Activated T-cell treated with anti-CD3 and anti-CD28 coated beads, Interleukin-2, amount 50 U/mL, for 72 hours (primary cell): ENCODE measurements around the gene NHS. TPM values are rescaled to one million over a fixed set of nuclear protein-coding genes. Genes with fewer than 3 reads are reported as not detected.
"Not testable (repeated sequence)": the region's sequence is repeated elsewhere in the genome, so short reads cannot be mapped to it uniquely, and the experiment has no call there.

Experiments used
- ATAC-seq, 2 donors: fragments of 150-1000 bp; cut with Tn5 transposase; replicated peaks in 1 of 2; 2 replicates each; pipeline ENCODE4 v1.10.0; 2021; ENCODE audit warnings: moderate library complexity in 2 of 2, mild to moderate bottlenecking in 1 of 2
- DNase-seq, 2 donors: peaks; one replicate each; pipeline ENCODE4 v3.0.0; 2021 to 2022; ENCODE audit warnings: mixed read lengths in 1 of 2
- H3K27ac Mint-ChIP-seq: one replicate; pipeline ENCODE4 v1.8.0; 2022; ENCODE audit warnings: mild to moderate bottlenecking, moderate library complexity, mixed read lengths
- H3K27me3 Mint-ChIP-seq: one replicate; pipeline ENCODE4 v1.8.0; 2022; ENCODE audit warnings: low read depth, mixed read lengths
- H3K36me3 Mint-ChIP-seq, 2 donors: one replicate each; pipeline ENCODE4 v1.8.0; 2022; ENCODE audit warnings: mixed read lengths in 2 of 2, mild to moderate bottlenecking in 1 of 2; ENCODE audit not compliant: insufficient read depth in 2 of 2
- H3K4me1 Mint-ChIP-seq: one replicate; pipeline ENCODE4 v1.8.0; 2022; ENCODE audit warnings: low read depth, mixed read lengths
- H3K4me3 Mint-ChIP-seq, 2 donors: one replicate each; pipeline ENCODE4 v1.8.0; 2022; ENCODE audit warnings: mild to moderate bottlenecking in 2 of 2, mixed read lengths in 2 of 2, moderate library complexity in 2 of 2
- H3K9me3 Mint-ChIP-seq, 2 donors: one replicate each; pipeline ENCODE4 v1.8.0; 2022; ENCODE audit warnings: mixed read lengths in 2 of 2
- total RNA-seq, 2 donors: library from RNA; stranded (reverse); gene quantifications; one replicate each; pipeline ENCODE4 v1.2.3, GENCODE V29; 2022

NHS gene
- total RNA-seq, 2 donors from 2014 or later = 6.6 to 11.4 TPM

GRCh38 chrX:17440258-17440657 is 65.3 kb downstream of the NHS start:
- Mint-ChIP-seq H3K4me1 (peaks cover 8% of the 10 kb centered on the region), H3K4me3 (no peak overlapping the region), H3K9me3 (no peaks in the 10 kb centered on the region), H3K36me3 (no peaks in the 10 kb centered on the region), H3K27ac (no peak overlapping the region), H3K27me3 (peaks cover 15% of the 10 kb centered on the region)
- ATAC-seq (no peak), DNase-seq (no peak)

DNA sequence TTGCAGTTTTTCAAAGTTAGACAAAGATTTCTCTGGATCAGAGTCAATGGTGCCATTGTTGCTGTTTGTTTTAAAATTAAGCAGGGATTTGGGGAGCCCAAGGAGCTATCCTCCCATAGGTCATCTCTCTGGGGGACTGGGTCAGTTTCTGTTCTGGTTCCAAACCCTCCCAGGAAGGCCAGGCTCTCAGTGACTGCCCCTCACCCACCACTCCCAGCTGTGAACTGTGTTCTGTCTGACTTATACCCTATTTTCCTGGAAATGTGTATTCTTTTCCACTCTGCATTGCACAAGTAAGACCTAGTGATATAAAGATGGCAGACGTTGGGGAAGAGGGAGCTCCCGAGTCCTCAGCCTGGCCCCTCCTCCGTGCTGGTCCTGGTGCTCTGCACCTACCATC is 65.8 kb downstream of the NHS start:
- Mint-ChIP-seq H3K36me3 (no peaks in the 10 kb centered on the region), H3K4me1 (peaks cover 8% of the 10 kb centered on the region)

GRCh38 chrX:17441965-17442364 is 67.0 kb downstream of the NHS start:
- ATAC-seq (peak; percentile 88 to 93), DNase-seq (peak in 1 of 2 donors; percentile 3)
- Mint-ChIP-seq H3K4me3 (no peak overlapping the region), H3K9me3 (no peaks in the 10 kb centered on the region), H3K27ac (no peak overlapping the region), H3K27me3 (peaks cover 14% of the 10 kb centered on the region), H3K36me3 (no peaks in the 10 kb centered on the region), H3K4me1 (peaks cover 8% of the 10 kb centered on the region)

More for the DNA sequence above, 65.8 kb downstream of the NHS start:
- Mint-ChIP-seq H3K9me3 (no peaks in the 10 kb centered on the region), H3K27ac (no peak overlapping the region), H3K27me3 (peaks cover 14% of the 10 kb centered on the region), H3K4me3 (no peak overlapping the region)
- no peak for ATAC-seq
- DNase-seq = no peak

DNA sequence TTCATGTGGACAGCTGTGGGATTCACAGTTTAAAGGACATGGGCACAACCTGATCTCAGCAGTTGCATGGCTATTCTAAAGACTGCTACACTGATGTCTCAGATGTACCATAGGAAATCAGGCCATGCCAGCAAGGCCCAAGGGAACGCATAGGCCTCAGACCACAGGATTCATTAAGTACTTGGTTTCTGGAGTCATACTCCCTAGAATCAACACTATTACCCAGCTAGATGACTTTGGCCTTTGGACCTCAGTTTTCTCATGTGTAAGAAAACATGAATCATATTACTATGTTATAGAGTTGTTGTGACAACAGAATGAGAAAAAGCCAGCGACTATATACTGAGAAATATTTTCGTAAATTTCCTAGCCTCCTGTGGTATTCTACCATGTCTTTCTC is 67.9 kb downstream of the NHS start:
- H3K4me1 Mint-ChIP-seq = peaks cover 8% of the 10 kb centered on the region
- peaks cover 9% of the 10 kb centered on the region for H3K27me3 Mint-ChIP-seq
- DNase-seq (no peak), ATAC-seq (no peak)
- no peaks in the 10 kb centered on the region for H3K9me3 Mint-ChIP-seq
- no peak overlapping the region for H3K27ac Mint-ChIP-seq
- no peak overlapping the region for H3K4me3 Mint-ChIP-seq
- no peaks in the 10 kb centered on the region for H3K36me3 Mint-ChIP-seq

DNA sequence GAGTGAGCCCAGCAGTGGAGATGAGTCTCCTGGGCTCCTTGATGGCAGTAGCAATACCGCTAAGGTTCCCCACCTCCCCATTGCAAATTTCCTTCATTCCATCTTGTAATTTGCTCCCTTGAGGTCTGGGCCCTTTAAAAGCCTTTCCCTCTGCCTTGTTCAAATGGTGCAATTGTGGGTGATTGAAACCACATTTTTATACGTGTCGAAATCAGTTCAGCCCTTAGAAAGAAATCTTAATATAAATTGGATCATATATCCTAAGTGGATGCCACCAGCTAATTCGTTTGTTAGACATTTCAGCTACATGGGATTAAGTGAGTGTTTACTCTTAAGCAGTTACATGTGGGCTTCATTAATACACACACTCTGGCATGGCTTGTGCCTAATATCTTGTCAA is 68.6 kb downstream of the NHS start:
- H3K27me3 Mint-ChIP-seq = peaks cover 9% of the 10 kb centered on the region
- DNase-seq = no peak
- no peak overlapping the region for H3K27ac Mint-ChIP-seq
- no peak for ATAC-seq
- H3K4me3 Mint-ChIP-seq = no peak overlapping the region
- no peaks in the 10 kb centered on the region for H3K36me3 Mint-ChIP-seq
- peaks cover 8% of the 10 kb centered on the region for H3K4me1 Mint-ChIP-seq
- no peaks in the 10 kb centered on the region for H3K9me3 Mint-ChIP-seq

DNA sequence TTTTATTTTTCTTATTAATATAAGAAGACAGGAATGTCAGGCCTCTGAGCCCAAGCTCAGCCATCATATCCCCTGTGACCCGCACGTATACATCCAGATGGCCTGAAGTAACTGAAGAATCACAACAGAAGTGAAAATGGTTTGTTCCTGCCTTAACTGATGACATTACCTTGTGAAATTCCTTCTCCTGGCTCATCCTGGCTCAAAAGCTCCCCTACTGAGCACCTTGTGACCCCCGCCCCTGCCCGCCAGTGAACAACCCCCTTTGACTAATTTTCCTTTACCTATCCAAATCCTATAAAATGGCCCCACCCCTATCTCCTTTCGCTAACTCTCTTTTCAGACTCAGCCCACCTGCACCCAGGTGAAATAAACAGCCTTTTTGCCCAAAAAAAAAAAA is 71.3 kb downstream of the NHS start:
- DNase-seq, H3K4me3 Mint-ChIP-seq, H3K9me3 Mint-ChIP-seq, H3K36me3 Mint-ChIP-seq, H3K4me1 Mint-ChIP-seq, H3K27ac Mint-ChIP-seq, ATAC-seq: not testable (repeated sequence)
- peaks cover 16% of the 10 kb centered on the region for H3K27me3 Mint-ChIP-seq

GRCh38 chrX:17448188-17448587 is 73.2 kb downstream of the NHS start:
- peaks cover 7% of the 10 kb centered on the region for H3K27me3 Mint-ChIP-seq
- H3K36me3 Mint-ChIP-seq = no peaks in the 10 kb centered on the region
- H3K4me3 Mint-ChIP-seq = no peak overlapping the region
- no peaks in the 10 kb centered on the region for H3K9me3 Mint-ChIP-seq
- DNase-seq (no peak), ATAC-seq (no peak)
- H3K4me1 Mint-ChIP-seq = no peaks in the 10 kb centered on the region
- no peak overlapping the region for H3K27ac Mint-ChIP-seq

GRCh38 chrX:17449866-17450265 is 74.9 kb downstream of the NHS start:
- no peaks in the 10 kb centered on the region for H3K9me3 Mint-ChIP-seq
- H3K36me3 Mint-ChIP-seq = no peaks in the 10 kb centered on the region
- ATAC-seq (no peak), DNase-seq (no peak)
- peaks cover 7% of the 10 kb centered on the region for H3K27me3 Mint-ChIP-seq
- H3K4me3 Mint-ChIP-seq = no peak overlapping the region
- H3K27ac Mint-ChIP-seq = no peak overlapping the region
- no peaks in the 10 kb centered on the region for H3K4me1 Mint-ChIP-seq

- H3K4me3 Mint-ChIP-seq = no peak overlapping the region
- ATAC-seq (no peak), DNase-seq (no peak)
- H3K9me3 Mint-ChIP-seq = peaks cover 0 to 4% of the 10 kb centered on the region in 2 donors
- H3K27ac Mint-ChIP-seq = no peak overlapping the region
- no peaks in the 10 kb centered on the region for H3K4me1 Mint-ChIP-seq
- H3K36me3 Mint-ChIP-seq = no peaks in the 10 kb centered on the region
- peaks cover 17% of the 10 kb centered on the region for H3K27me3 Mint-ChIP-seq
Measured at GRCh38 chrX:17453788-17454187, 78.8 kb downstream of the NHS start.

GRCh38 chrX:17456526-17456925 is 81.5 kb downstream of the NHS start:
- no peak overlapping the region for H3K27ac Mint-ChIP-seq
- no peak overlapping the region for H3K4me3 Mint-ChIP-seq
- ATAC-seq = no peak
- peaks cover 0 to 4% of the 10 kb centered on the region in 2 donors for H3K9me3 Mint-ChIP-seq
- H3K27me3 Mint-ChIP-seq = peaks cover 19% of the 10 kb centered on the region
- H3K36me3 Mint-ChIP-seq = no peaks in the 10 kb centered on the region
- H3K4me1 Mint-ChIP-seq = no peaks in the 10 kb centered on the region
- no peak for DNase-seq

GRCh38 chrX:17459008-17459611 is 84.1 kb downstream of the NHS start:
- Mint-ChIP-seq H3K4me1 (no peaks in the 10 kb centered on the region), H3K27ac (no peak overlapping the region), H3K4me3 (no peak overlapping the region), H3K27me3 (peaks cover 29% of the 10 kb centered on the region), H3K9me3 (peaks cover 0 to 4% of the 10 kb centered on the region in 2 donors), H3K36me3 (no peaks in the 10 kb centered on the region)
- ATAC-seq (no peak), DNase-seq (no peak)

- Mint-ChIP-seq H3K4me1 (no peaks in the 10 kb centered on the region), H3K36me3 (no peaks in the 10 kb centered on the region), H3K27ac (no peak overlapping the region), H3K27me3 (peaks cover 29% of the 10 kb centered on the region), H3K9me3 (peaks cover 0 to 4% of the 10 kb centered on the region in 2 donors), H3K4me3 (no peak overlapping the region)
- ATAC-seq = no peak
- no peak for DNase-seq
Measured at GRCh38 chrX:17459661-17460060, 84.7 kb downstream of the NHS start.

GRCh38 chrX:17462881-17463280 is 87.9 kb downstream of the NHS start:
- peaks cover 19% of the 10 kb centered on the region for H3K27me3 Mint-ChIP-seq
- H3K4me1 Mint-ChIP-seq = no peaks in the 10 kb centered on the region
- no peak overlapping the region for H3K4me3 Mint-ChIP-seq
- H3K36me3 Mint-ChIP-seq = no peaks in the 10 kb centered on the region
- H3K9me3 Mint-ChIP-seq = no peaks in the 10 kb centered on the region
- no peak overlapping the region for H3K27ac Mint-ChIP-seq
- ATAC-seq = no peak
- DNase-seq = no peak

DNA sequence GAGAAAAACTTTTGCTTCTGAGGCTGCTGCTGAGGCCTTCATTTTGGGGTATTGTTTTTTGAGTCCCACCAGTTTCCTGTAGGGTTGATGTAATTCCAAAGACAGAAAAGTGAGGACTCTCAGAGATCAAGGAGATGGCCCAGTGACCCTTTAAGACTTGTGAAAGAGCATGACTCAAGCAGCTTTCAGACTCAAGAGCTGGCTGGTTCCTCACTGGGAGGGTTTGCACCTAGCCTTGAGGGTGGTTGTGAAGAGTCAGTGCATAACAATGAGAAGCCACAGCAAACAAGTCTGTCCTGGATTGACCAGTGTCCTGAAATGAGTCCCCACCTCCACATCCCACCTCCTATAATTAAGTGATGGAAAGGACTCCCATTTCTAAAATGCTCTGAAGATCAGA is 89.2 kb downstream of the NHS start:
- Mint-ChIP-seq H3K27me3 (peaks cover 19% of the 10 kb centered on the region), H3K4me3 (no peak overlapping the region), H3K4me1 (no peaks in the 10 kb centered on the region), H3K36me3 (no peaks in the 10 kb centered on the region), H3K27ac (no peak overlapping the region), H3K9me3 (no peaks in the 10 kb centered on the region)
- ATAC-seq (no peak), DNase-seq (no peak)
